Measurements from ENCODE around the gene PIP4K2B. TPM values are rescaled to one million over a fixed set of nuclear protein-coding genes. Genes with fewer than 3 reads are reported as not detected.
"Not testable (repeated sequence)": the region's sequence is repeated elsewhere in the genome, so short reads cannot be mapped to it uniquely, and the experiment has no call there.

The PIP4K2B gene
- total RNA-seq (2014; rRNA removed; shearing (Covaris generic)) = 21.6 and 23.1 TPM in 2 replicates
- 28.2 and 40.1 TPM in 2 replicates for polyA plus RNA-seq (2015; cell fraction: cytosol; rRNA removed)
- 64.3 and 71.2 TPM in 2 replicates for polyA plus RNA-seq (2015; cell fraction: nucleus; rRNA removed)

DNA sequence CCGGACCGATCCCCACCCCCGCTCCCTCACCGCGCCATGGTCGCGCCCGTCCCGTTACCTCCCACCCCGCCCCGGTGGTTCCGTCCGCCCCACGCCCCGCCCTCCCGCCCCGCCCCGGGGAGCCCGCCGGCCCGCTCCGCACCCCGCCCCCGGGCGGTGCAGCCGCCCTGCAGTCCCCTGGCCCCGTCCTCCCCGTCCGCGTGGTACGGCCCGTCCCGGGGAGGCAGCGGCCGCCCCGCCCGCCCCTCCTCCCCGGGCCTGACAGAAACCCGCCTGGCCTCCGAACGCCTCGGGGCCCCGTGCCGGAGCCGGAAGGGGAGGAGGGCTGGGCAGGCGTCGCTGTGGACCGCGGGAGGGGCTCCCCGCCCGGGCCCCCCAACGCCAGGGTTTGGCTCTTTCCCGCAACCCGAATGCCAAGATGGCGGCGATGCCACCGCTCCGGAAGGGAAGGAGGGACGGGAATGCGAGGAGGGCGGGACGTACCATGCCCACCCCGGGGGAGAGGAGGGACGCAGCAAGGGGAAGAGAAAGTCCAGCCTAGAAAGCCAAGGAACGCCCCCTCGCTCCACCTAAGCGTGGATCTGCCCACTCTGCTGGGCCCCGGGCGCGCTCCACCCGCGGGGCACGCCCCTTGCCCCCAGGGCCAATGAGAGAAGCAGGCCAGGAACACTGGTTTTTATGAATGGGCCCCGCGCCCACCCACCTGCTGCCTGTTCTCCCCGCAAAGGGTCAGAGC lies at the start of gene PIP4K2B:
PIP4K2B (minus strand) TSS at position 56 of the 736 bp plus-strand sequence. CDS start 132 bp downstream, outside the sequence.
- in situ Hi-C loops (cut with HindIII; ENCODE audit: low pct_unique_long_range_greater_than_20kb, low sequenced_read_pairs) = no loop called here
- peak; percentile 97 for DNase-seq (ENCODE audit: low read depth, low spot score)

GRCh38 chr17:38848557-38848891 lies 49.2 kb upstream of the PIP4K2B start:
- in situ Hi-C loops (cut with HindIII; ENCODE audit: low pct_unique_long_range_greater_than_20kb, low sequenced_read_pairs) = no loop called here

DNA sequence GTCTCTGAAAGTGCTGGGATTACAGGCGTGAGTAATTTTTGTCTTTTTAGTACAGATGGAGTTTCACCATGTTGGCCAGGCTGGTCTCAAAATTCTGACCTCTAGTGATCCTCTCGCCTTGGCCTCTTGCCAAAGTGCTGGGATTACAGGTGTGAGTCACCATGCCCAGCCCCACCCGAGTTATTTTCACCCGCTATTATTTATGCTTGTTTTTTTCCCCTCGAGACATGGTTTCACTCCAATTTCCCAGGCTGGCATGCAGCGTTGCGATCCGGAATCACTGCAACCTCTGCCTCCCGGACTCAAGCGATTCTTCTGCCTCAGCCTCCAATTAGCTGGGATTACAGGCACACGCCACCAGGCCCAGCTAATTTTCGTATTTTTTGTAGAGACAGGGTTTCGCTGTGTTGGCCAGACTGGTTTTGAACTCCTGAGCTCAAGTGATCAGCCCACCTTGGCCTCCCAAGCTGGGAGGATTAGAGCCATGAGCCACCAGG lies 45.0 kb upstream of the PIP4K2B start:
- in situ Hi-C loops (cut with HindIII; ENCODE audit: low pct_unique_long_range_greater_than_20kb, low sequenced_read_pairs) = no loop called here

More at GRCh38 chr17:38848557-38848891, 49.2 kb upstream of the PIP4K2B start:
- DNase-seq (ENCODE audit: low read depth, low spot score) = no peak

DNA sequence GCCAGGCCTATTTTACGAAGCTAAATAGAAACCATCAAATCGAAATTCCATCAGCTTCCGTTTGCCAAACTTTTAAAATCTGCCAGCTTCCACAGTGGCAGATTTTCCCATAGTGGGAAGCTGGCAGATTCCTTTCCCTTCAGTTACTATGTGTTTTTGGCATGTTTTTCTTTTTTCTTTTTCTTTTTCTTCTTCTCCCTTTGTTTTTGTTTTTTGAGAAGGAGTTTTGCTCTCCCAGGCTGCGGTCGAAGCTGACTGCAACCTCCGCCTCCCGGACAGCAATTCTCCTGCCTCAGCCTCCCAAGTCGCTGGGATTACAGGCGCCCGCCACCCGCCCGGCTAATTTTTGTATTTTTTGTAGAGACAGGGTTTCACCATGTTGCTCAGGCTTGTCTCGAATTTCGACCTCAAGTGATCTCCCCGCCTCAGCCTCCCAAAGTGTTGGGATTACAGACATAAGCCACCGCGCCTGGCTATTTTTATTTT lies 26.4 kb upstream of the PIP4K2B start:
- no peak for DNase-seq (ENCODE audit: low read depth, low spot score)
- in situ Hi-C loops (cut with HindIII; ENCODE audit: low pct_unique_long_range_greater_than_20kb, low sequenced_read_pairs) = no loop called here

More for the DNA sequence above, 45.0 kb upstream of the PIP4K2B start:
- DNase-seq (ENCODE audit: low read depth, low spot score) = no peak

DNA sequence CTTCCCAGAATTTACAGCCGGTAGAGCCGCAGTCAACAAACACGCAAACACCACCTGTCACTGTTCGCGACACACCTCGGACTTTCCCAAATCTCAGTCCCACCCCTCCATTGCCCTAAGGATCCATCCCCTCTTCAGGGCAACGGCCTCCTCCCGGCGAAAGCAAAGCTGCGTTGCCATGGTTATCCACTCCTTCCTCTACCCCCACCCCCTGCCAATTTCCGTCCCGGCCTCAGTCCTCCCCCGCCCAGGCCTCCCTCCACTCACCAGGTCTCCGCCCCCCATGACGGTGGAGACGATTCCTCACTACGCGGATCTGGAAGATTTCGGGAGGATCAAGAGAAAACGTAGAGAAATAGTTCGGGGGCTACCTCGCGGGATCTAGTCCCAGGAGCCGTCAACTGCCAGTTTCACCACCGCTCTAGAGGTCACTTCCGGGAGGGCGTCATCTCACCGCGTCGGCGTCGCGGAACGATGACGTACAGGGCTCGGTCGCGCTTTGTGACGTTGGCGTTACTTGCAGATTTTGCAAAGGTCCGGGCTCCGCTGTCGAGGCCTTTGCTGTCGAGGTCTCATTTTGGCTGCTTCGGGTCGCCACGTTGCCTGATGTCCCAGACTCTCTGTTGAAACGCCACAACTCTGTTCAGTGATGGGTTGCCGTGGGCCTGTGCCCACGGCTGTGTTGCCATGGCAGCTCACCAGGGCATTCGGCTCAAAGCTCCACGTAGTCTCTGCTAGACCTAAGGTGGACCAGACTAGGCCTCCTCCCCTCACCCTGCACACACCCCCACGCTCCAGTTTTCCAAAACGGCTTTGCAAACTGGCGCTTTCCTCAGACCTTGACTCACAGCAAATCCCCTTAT lies 25.8 kb upstream of the PIP4K2B start, which contains the start of gene CWC25:
CWC25 (minus strand) TSS at position 423 of the 863 bp plus-strand sequence; CDS start at position 285, 138 bp downstream.
- in situ Hi-C loops (cut with HindIII; ENCODE audit: low pct_unique_long_range_greater_than_20kb, low sequenced_read_pairs) = no loop called here
- DNase-seq (ENCODE audit: low read depth, low spot score) = peak; percentile 94

DNA sequence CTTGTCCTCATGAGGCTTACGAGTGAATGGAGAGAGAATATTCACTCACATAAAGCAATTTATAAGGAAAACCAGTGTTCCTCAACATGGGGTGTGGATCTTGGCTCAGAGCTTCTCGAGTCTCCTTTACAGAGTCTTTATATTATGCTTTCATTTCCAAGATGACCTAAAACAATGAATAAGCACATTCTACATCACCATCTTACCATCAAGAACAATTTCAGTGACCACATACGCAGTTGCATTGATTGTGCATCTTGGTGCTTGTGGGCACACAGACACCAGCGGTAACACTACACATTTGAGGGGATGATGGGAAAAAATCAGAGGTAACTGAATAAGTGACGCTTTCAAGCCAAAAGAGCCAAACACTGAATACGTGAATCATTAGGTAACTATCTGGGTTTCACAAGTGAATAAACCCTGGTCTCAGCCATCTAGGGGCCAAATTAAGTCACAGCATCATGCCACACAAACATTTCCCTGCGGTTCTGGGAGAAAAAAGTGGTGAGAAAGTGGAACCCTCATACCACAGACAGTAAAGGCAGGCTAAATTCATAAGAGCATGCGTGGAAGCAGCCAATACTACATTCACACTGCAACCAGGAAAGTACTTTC lies 16.3 kb upstream of the PIP4K2B start:
- in situ Hi-C loops (cut with HindIII; ENCODE audit: low pct_unique_long_range_greater_than_20kb, low sequenced_read_pairs) = no loop called here
- DNase-seq (ENCODE audit: low read depth, low spot score) = peak; percentile 28

DNA sequence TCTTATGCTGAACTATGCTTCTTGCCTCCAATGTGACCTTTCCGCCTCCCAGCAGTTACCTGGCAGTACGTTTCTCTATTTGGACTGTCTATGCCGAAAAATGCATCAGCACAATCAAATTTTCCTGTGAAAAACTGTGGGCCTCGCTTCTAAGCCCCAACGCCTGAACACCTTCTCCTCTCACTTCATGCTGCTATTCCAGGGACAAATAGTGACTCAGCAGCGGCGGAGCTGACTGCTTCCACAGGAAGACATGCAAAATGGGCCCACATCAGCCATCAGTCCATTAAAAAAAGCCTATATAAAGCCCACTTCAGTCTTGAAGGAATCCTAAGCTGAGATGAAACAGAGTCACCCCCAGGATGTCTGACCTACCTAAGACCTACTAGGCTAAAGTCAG lies 10.5 kb upstream of the PIP4K2B start:
- no peak for DNase-seq (ENCODE audit: low read depth, low spot score)
- in situ Hi-C loops (cut with HindIII; ENCODE audit: low pct_unique_long_range_greater_than_20kb, low sequenced_read_pairs) = no loop called here

DNA sequence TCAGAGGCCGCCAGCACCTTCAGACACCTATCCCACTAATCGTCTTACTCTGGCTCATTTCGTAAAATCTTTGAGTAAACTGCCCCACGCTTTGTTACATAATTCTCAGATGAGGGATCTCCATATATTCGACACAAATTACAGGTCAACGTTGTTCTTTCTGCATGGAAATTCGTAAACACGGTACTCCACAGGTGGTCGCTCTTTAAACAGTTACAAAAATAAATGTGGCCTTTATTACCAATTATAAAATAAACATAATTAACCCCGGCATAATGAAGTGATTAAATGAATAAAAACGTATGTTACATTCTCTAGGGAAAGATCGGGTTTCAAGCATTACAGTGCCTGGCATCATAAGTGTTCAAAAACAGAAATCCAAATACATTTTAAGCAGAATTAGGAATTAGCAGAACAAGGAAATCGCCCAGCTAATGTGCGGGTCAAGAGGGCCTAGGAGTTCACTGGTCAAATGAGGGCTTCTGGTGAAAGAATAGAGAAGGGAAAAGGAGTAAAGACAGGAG lies 943 bp upstream of the PIP4K2B start:
- DNase-seq (ENCODE audit: low read depth, low spot score) = no peak
- in situ Hi-C loops (cut with HindIII; ENCODE audit: low pct_unique_long_range_greater_than_20kb, low sequenced_read_pairs) = no loop called here

DNA sequence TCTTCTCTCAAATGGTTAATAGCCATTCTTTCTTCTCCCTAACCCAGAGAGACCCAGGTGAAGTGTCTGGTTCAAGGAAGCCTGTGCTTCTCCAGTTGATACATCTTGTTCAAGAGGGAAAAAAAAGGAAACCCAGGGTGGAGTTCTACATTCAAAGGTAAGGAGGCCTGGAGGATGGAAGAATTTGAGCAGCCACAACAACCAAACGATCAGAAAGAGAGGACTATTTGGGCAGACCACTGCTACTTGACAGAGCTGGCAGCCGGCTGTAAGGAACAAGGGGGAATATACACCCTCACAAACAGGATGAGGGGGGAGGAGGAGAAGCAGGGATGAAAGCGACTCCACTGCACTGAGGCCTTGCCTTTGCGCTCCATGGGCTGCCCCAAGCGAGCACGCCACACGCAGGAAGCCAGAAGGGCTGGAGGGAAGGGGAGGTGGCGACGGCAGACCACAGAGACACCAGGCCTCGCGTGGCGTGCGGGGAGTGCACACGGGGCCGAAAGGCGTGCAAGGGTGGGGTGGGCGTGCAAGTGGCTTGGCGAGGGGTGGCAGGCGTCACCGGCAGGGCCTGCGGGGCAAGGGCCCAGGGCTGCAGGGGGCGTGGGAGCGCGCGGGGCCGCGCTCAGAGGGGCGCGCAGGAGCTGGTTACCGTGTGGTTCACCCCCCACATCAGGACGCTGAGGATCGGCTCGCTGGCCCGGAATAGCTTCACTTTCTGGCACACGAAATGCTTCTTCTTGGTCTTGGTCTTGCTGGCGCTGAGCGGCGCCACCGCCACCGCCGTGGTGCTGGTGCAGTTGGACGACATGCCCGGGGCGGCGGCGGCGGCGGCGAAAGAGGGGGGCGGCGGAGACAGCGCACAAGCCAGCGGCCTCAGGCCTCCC lies 499 bp downstream of the PIP4K2B start:
- in situ Hi-C loops (cut with HindIII; ENCODE audit: low pct_unique_long_range_greater_than_20kb, low sequenced_read_pairs) = no loop called here

DNA sequence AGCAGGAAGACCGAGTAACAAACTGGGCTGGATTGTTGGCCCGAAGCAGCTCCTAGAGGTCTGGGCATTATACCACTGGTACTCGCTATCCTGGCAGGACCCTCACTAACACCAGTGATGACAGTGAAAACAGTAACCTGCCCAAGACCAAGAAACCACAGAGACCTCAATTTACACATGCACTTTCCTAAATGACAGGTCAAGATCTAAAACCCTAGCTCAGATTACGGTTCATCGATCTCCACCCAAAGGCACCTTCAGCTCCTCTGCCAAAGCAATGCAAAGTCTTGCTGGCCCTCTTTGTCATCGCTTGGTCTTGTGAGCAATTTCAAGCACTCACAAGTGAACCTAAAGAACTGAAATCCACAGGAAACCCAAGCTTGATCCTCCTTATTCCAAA lies 1.5 kb downstream of the PIP4K2B start:
- in situ Hi-C loops (cut with HindIII; ENCODE audit: low pct_unique_long_range_greater_than_20kb, low sequenced_read_pairs) = no loop called here
- no peak for DNase-seq (ENCODE audit: low read depth, low spot score)

More for the DNA sequence above, 499 bp downstream of the PIP4K2B start:
- peak; percentile 37 for DNase-seq (ENCODE audit: low read depth, low spot score)

GRCh38 chr17:38797158-38797490 lies 2.2 kb downstream of the PIP4K2B start:
- DNase-seq (ENCODE audit: low read depth, low spot score) = no peak
- in situ Hi-C loops (cut with HindIII; ENCODE audit: low pct_unique_long_range_greater_than_20kb, low sequenced_read_pairs) = no loop called here

DNA sequence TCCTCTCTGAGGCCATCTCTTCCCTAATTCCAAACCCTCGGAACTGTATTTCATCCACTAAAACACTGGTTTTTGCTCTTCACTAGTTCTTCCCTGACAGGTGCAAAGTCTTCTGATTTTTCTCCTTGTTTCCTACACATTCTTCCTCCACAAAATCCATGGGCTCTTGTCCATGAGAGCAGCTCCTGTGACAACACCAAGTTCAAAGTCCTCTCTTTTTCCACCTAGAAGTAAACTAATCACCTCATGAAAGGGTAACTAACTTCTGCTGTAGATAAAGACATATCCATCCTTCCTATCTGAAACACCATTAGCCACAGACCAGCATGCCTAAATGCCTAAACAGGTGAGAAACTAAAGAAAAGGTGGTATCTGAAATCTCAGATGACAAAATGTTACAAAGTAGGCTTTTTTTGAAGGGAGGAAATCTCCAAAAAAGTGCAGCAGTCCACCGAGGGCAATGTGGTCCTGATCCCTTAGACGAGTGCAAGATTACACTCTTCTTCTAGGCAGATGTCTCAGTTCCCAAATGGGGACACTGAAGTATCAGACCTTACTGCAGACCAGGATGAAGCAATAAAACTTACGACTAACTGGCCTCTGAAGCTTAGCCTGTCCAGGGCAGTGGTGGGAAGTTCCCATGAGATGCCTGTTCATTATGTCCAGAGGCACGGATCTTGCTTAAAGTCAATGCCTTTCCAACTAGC lies 2.8 kb downstream of the PIP4K2B start:
- DNase-seq (ENCODE audit: low read depth, low spot score) = no peak
- in situ Hi-C loops (cut with HindIII; ENCODE audit: low pct_unique_long_range_greater_than_20kb, low sequenced_read_pairs) = no loop called here

DNA sequence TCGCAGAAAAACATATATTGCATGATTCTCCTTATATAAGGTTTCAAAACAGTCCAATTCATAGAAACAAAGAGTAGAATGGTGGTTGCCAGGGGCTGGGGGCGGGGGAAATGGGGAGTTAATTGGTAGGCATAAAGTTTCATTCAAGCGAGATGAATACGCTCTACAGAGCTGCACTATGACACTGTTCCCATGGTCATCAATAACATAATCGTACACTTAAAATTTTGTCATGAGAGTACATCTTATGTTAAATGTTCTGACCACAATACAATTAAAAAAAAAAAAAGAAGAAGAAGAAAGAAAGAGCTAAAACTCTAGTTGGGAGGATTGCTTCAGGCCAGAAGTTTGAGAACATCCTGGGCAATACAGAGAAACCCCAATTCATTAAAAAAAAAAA lies 5.1 kb downstream of the PIP4K2B start:
- in situ Hi-C loops (cut with HindIII; ENCODE audit: low pct_unique_long_range_greater_than_20kb, low sequenced_read_pairs) = no loop called here
- no peak for DNase-seq (ENCODE audit: low read depth, low spot score)

DNA sequence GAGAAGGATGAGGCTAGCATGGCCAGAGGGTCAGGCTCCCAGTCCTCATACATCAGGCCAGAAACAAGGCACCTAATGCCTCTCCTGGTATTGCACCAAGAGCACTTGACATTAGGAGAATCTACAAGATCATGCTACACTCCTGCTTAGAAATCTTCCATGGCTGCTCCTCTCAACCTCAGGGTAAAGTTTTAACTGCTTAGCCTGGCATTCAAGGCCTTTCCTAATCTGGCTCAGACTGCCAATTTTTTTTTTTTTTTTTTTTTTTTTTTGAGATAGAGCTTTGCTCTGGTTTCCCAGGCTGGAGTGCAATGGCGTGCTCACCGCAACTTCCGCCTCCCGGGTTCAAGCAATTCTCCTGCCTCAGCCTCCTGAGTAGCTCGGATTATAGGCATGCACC lies 8.2 kb downstream of the PIP4K2B start:
- no peak for DNase-seq (ENCODE audit: low read depth, low spot score)
- in situ Hi-C loops (cut with HindIII; ENCODE audit: low pct_unique_long_range_greater_than_20kb, low sequenced_read_pairs) = no loop called here

GRCh38 chr17:38790148-38790707 lies 9.1 kb downstream of the PIP4K2B start:
- DNase-seq (ENCODE audit: low read depth, low spot score); in situ Hi-C loops (cut with HindIII; ENCODE audit: low pct_unique_long_range_greater_than_20kb, low sequenced_read_pairs): not testable (repeated sequence)

- in situ Hi-C loops (cut with HindIII; ENCODE audit: low pct_unique_long_range_greater_than_20kb, low sequenced_read_pairs) = no loop called here
- DNase-seq (ENCODE audit: low read depth, low spot score) = no peak
Measured at GRCh38 chr17:38789185-38789584, 10.2 kb downstream of the PIP4K2B start.
